GM23338 (cell line): ENCODE results near the gene SLC22A5. TPM values are rescaled to one million over a fixed set of nuclear protein-coding genes. Genes with fewer than 3 reads are reported as not detected.

Source experiments
- ATAC-seq: fragments of 200-7000 bp; cut with Tn5 transposase; 3 replicates; pipeline ENCODE4 v1.9.1; 2020
- DNase-seq: peaks from one replicate; pipeline ENCODE4 v3.0.0-alpha.2; 2015; ENCODE audit warnings: low spot score
- H2AFZ ChIP-seq: fragments of 200-600 bp; sonication (generic); 2 replicates; pipeline ENCODE4 v1.8.0; 2016; ENCODE audit warnings: antibody characterized with exemption, mild to moderate bottlenecking, moderate library complexity
- H3F3A ChIP-seq: fragments of 200-600 bp; sonication (generic); replicated peaks from 2 replicates; pipeline ENCODE4 v1.8.0; 2017; ENCODE audit warnings: antibody characterized with exemption, mixed run types, low read depth
- H3K27ac ChIP-seq: fragments of 200-600 bp; sonication (generic); 2 replicates; pipeline ENCODE4 v1.6.1; 2016; ENCODE audit warnings: low read depth
- H3K27me3 ChIP-seq: fragments of 200-600 bp; sonication (generic); 2 replicates; pipeline ENCODE4 v1.8.0; 2016; ENCODE audit warnings: mild to moderate bottlenecking, mixed run types, moderate library complexity; ENCODE audit not compliant: insufficient read depth
- H3K36me3 ChIP-seq: fragments of 200-600 bp; sonication (generic); 2 replicates; pipeline ENCODE4 v1.8.0; 2016; ENCODE audit warnings: mild to moderate bottlenecking; ENCODE audit not compliant: insufficient read depth
- H3K4me1 ChIP-seq: fragments of 200-600 bp; sonication (generic); 2 replicates; pipeline ENCODE4 v1.8.0; 2016; ENCODE audit warnings: mild to moderate bottlenecking, moderate library complexity; ENCODE audit not compliant: insufficient read depth
- H3K4me2 ChIP-seq: fragments of 200-600 bp; sonication (generic); 2 replicates; pipeline ENCODE4 v1.7.1; 2017; ENCODE audit warnings: mixed run types
- H3K4me3 ChIP-seq: fragments of 200-600 bp; sonication (generic); 2 replicates; pipeline ENCODE4 v1.6.1; 2016; ENCODE audit warnings: mixed run types
- H3K79me2 ChIP-seq: fragments of 200-600 bp; sonication (generic); replicated peaks from 2 replicates; pipeline ENCODE4 v1.8.0; 2017; ENCODE audit warnings: mild to moderate bottlenecking; ENCODE audit not compliant: insufficient read depth
- H3K9me2 ChIP-seq: fragments of 200-600 bp; sonication (generic); 2 replicates; pipeline ENCODE4 v1.8.0; 2017; ENCODE audit not compliant: insufficient read depth
- H4K20me1 ChIP-seq: fragments of 200-600 bp; sonication (generic); replicated peaks from 2 replicates; pipeline ENCODE4 v1.8.0; 2017; ENCODE audit warnings: mild to moderate bottlenecking; ENCODE audit not compliant: insufficient read depth
- H3K27ac Mint-ChIP-seq: 2 replicates; pipeline ENCODE4 v1.8.0; 2020; ENCODE audit warnings: inconsistent platforms, mild to moderate bottlenecking, moderate library complexity, mixed read lengths
- H3K27me3 Mint-ChIP-seq: 3 replicates; pipeline ENCODE4 v1.8.0; 2022; ENCODE audit warnings: low read depth, mild to moderate bottlenecking, moderate library complexity, mixed read lengths, inconsistent platforms; ENCODE audit not compliant: insufficient read depth, poor library complexity
- H3K36me3 Mint-ChIP-seq: 3 replicates; pipeline ENCODE4 v1.8.0; 2021; ENCODE audit warnings: low read depth, mild to moderate bottlenecking, inconsistent platforms, moderate library complexity, mixed read lengths
- H3K4me1 Mint-ChIP-seq: 3 replicates; pipeline ENCODE4 v1.8.0; 2020; ENCODE audit warnings: mild to moderate bottlenecking, inconsistent platforms, mixed read lengths
- H3K4me3 Mint-ChIP-seq: 3 replicates; pipeline ENCODE4 v1.8.0; 2021; ENCODE audit warnings: moderate library complexity, mild to moderate bottlenecking, inconsistent platforms, mixed read lengths
- H3K9me3 Mint-ChIP-seq: 3 replicates; pipeline ENCODE4 v1.8.0; 2020; ENCODE audit warnings: moderate library complexity, mild to moderate bottlenecking, inconsistent platforms, mixed read lengths
- CREB1 ChIP-seq: fragments of 250-450 bp; sonication (Bioruptor Pico); IDR thresholded peaks from 2 replicates; pipeline ENCODE4 v1.5.0; 2020; ENCODE audit warnings: low read depth, mild to moderate bottlenecking, moderate library complexity
- ETS1 ChIP-seq: IDR thresholded peaks from 2 replicates; pipeline ENCODE4 v1.6.1; 2016; ENCODE audit warnings: antibody characterized with exemption
- EZH2 ChIP-seq: fragments of 200-600 bp; sonication (generic); IDR thresholded peaks from one replicate; pipeline ENCODE4 v1.8.0; 2017; ENCODE audit warnings: antibody characterized with exemption, mild to moderate bottlenecking, low read depth; ENCODE audit not compliant: unreplicated experiment
- EZH2phosphoT487 ChIP-seq: fragments of 200-600 bp; sonication (generic); IDR thresholded peaks from one replicate; pipeline ENCODE4 v1.8.1; 2018; ENCODE audit warnings: antibody characterized with exemption; ENCODE audit not compliant: unreplicated experiment
- JUNB ChIP-seq: IDR thresholded peaks from one replicate; pipeline ENCODE4 v1.6.1; 2016; ENCODE audit warnings: antibody characterized with exemption; ENCODE audit not compliant: unreplicated experiment
- POLR2AphosphoS5 ChIP-seq: IDR thresholded peaks from 2 replicates; pipeline ENCODE4 v1.6.1; 2016; ENCODE audit warnings: antibody characterized with exemption, low read depth
- REST ChIP-seq: IDR thresholded peaks from one replicate; pipeline ENCODE4 v1.6.1; 2018; ENCODE audit warnings: antibody characterized with exemption; ENCODE audit not compliant: unreplicated experiment
- ZNF114 ChIP-seq: fragments of 250-450 bp; sonication (Bioruptor Pico); IDR thresholded peaks from 2 replicates; pipeline ENCODE4 v1.5.0; 2020; ENCODE audit warnings: mild to moderate bottlenecking, moderate library complexity
- ZNF331 ChIP-seq: fragments of 250-450 bp; sonication (Bioruptor Pico); IDR thresholded peaks from 2 replicates; pipeline ENCODE4 v1.5.0; 2020; ENCODE audit warnings: low read depth, mild to moderate bottlenecking, moderate library complexity
- ZNF462 ChIP-seq: fragments of 250-450 bp; sonication (Bioruptor Pico); IDR thresholded peaks from 2 replicates; pipeline ENCODE4 v1.5.0; 2020; ENCODE audit warnings: mild to moderate bottlenecking, moderate library complexity
- polyA plus RNA-seq: library from polyadenylated mRNA; unstranded; fragments of >200 nt; fragmentation: Nextera tagmentation; extraction: Ambion mirVana; gene quantifications from 2 replicates; pipeline ENCODE4 v1.2.1, GENCODE V29; 2016
- total RNA-seq: library from RNA; depleted of rRNA; stranded (reverse); fragments of >200 nt; shearing (Covaris generic); gene quantifications from 2 replicates; pipeline ENCODE4 v1.2.3, GENCODE V29; 2014

The SLC22A5 gene
- total and polyA plus RNA-seq, 2 experiments from 2014 or later = 1.9 to 2.4 TPM

GRCh38 chr5:132375957-132376356 lies 6.4 kb downstream of the SLC22A5 start (continued):
- no peak for TF ChIP-seq REST
- no peak for TF ChIP-seq JUNB
- no peak for TF ChIP-seq ZNF331 (CRISPR knock-in tag)
- TF ChIP-seq POLR2AphosphoS5 = no peak

GRCh38 chr5:132376694-132377641 lies 7.5 kb downstream of the SLC22A5 start:
- Histone ChIP-seq H4K20me1 (no peaks in the 10 kb centered on the region), H3K9me2 (no peaks in the 10 kb centered on the region), H3K79me2 (no peaks in the 10 kb centered on the region), H3K4me1 (no peaks in the 10 kb centered on the region), H3K27ac (no peak overlapping the region), H3F3A (no peaks in the 10 kb centered on the region), H3K27me3 (0 out of 2 replicates have a peak, but pooled peaks cover under 1% of the 10 kb centered on the region), H3K4me2 (no peak overlapping the region), H3K36me3 (no peaks in the 10 kb centered on the region), H3K4me3 (no peak overlapping the region), H2AFZ (no peak overlapping the region)
- DNase-seq (no peak), ATAC-seq (no peak)
- Mint-ChIP-seq H3K36me3 (no peaks in the 10 kb centered on the region), H3K9me3 (no peaks in the 10 kb centered on the region), H3K4me1 (no peaks in the 10 kb centered on the region; the same call in 2 of the 3 replicates), H3K4me3 (no peak overlapping the region), H3K27me3 (peaks cover 4% of the 10 kb centered on the region), H3K27ac (no peak overlapping the region)
- no peak for TF ChIP-seq ZNF114 (CRISPR knock-in tag)
- TF ChIP-seq ZNF462 (CRISPR knock-in tag) = no peak
- no peak for TF ChIP-seq ETS1
- TF ChIP-seq EZH2phosphoT487 = no peak
- TF ChIP-seq JUNB = no peak
- no peak for TF ChIP-seq POLR2AphosphoS5
- no peak for TF ChIP-seq ZNF331 (CRISPR knock-in tag)
- no peak for TF ChIP-seq EZH2
- TF ChIP-seq CREB1 (CRISPR knock-in tag) = no peak
